Neural cell (in vitro differentiated cells): Measurements from ENCODE around the gene HES4.

Source experiments
- CTCF ChIP-seq: fragments of 450-650 bp; IDR thresholded peaks from 2 replicates; pipeline ENCODE4 v1.5.1; 2014; ENCODE audit warnings: antibody characterized with exemption, mild to moderate bottlenecking, moderate library complexity; ENCODE audit not compliant: poor library complexity, severe bottlenecking
- EZH2 ChIP-seq: fragments of 200-600, 300-800 bp; shearing (Covaris generic), sonication (generic); IDR thresholded peaks from 2 replicates; pipeline ENCODE4 v1.6.1; 2014; ENCODE audit warnings: antibody characterized with exemption, low read length, borderline replicate concordance, mild to moderate bottlenecking; ENCODE audit not compliant: insufficient read depth, poor library complexity, severe bottlenecking
- TAF1 ChIP-seq: IDR thresholded peaks from 2 replicates; pipeline ENCODE4 v1.6.1; 2012; ENCODE audit warnings: low read depth

GRCh38 chr1:955474-955873 is 44.4 kb downstream of the HES4 start:
- TF ChIP-seq EZH2 (no peak), CTCF (no peak), TAF1 (no peak)
